Suprapubic skin (tissue), 3 donors: ENCODE data around the gene MYH10.

ENCODE experiments used
- POLR2A ChIP-seq, 2 donors: fragments of 450-650 bp; IDR thresholded peaks; one replicate each; pipeline ENCODE4 v1.6.1; 2017; ENCODE audit warnings: antibody characterized with exemption in 2 of 2, mild to moderate bottlenecking in 2 of 2, moderate library complexity in 2 of 2
- TF ChIP-seq, protein P1 (sequence below), 2 donors: fragments of 200-600 bp in 1 of 2; fragments of 450-650 bp in 1 of 2; sonication (generic) in 1 of 2; IDR thresholded peaks; one replicate each; pipeline ENCODE4 v1.5.1; 2016 to 2019; ENCODE audit warnings: antibody characterized with exemption in 2 of 2, mild to moderate bottlenecking in 1 of 2, moderate library complexity in 1 of 2

DNA sequence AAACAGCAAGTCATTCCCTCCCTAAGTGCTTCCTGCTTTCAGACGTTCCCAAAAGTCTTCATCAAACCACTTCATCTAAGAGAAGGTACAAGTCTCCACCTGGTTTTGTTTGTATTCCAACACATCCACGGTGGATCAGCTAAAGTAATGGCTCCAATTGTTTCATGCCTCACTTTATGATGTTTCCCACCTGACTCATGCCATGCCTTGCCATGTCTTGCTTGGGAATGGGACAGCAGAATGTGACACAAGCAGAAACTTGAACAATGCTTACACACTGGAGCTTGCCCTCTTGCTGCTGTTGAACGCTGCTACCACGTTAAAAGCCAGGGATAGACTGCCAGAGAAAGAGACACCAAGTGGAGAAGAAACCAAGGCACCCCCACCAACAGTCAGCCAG, 43.8 kb downstream of the MYH10 start:
- TF ChIP-seq, protein P1, sequence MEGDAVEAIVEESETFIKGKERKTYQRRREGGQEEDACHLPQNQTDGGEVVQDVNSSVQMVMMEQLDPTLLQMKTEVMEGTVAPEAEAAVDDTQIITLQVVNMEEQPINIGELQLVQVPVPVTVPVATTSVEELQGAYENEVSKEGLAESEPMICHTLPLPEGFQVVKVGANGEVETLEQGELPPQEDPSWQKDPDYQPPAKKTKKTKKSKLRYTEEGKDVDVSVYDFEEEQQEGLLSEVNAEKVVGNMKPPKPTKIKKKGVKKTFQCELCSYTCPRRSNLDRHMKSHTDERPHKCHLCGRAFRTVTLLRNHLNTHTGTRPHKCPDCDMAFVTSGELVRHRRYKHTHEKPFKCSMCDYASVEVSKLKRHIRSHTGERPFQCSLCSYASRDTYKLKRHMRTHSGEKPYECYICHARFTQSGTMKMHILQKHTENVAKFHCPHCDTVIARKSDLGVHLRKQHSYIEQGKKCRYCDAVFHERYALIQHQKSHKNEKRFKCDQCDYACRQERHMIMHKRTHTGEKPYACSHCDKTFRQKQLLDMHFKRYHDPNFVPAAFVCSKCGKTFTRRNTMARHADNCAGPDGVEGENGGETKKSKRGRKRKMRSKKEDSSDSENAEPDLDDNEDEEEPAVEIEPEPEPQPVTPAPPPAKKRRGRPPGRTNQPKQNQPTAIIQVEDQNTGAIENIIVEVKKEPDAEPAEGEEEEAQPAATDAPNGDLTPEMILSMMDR (IDR thresholded peaks at IDR 0.05), result no peak
- no peak for TF ChIP-seq POLR2A (IDR thresholded peaks at IDR 0.05)
